Endothelial cell of umbilical vein (primary cell): Measurements from ENCODE around the gene DST. TPM values are rescaled to one million over a fixed set of nuclear protein-coding genes. Genes with fewer than 3 reads are reported as not detected.

ENCODE experiments used
- BruUV-seq: library from RNA; stranded (reverse); fragments of 400-500 nt; replicated peaks from 2 replicates; lab custom pipeline; 2021; lab: Mats Ljungman, UMichigan
- CTCF ChIA-PET: fragments of 300-600, 350-600 bp; sonication (Branson Sonifier 250); formaldehyde crosslinking; loops from one replicate; lab custom pipeline; 2021; ENCODE audit warnings: antibody characterized with exemption, inconsistent platforms; lab: Charles Lee
- POLR2A ChIA-PET: fragments of 300-600, 350-600 bp; sonication (Branson Sonifier 250); formaldehyde crosslinking; loops from one replicate; lab custom pipeline; 2021; ENCODE audit warnings: antibody characterized with exemption, inconsistent platforms; lab: Charles Lee
- DNase-seq: peaks from one replicate; pipeline ENCODE4 v3.0.0-alpha.2; 2011; ENCODE audit warnings: low read depth, low spot score
- FAIRE-seq: peaks from 2 replicates; lab custom pipeline; 2011; peaks lifted over from hg19 to GRCh38; lab: Jason Lieb, UNC
- H2AFZ ChIP-seq: 2 replicates; pipeline ENCODE4 v1.6.0; 2012; ENCODE audit warnings: low read depth, low read length, control low read depth, inconsistent platforms
- H3K27ac ChIP-seq: 2 replicates; pipeline ENCODE4 v1.5.1; 2011; ENCODE audit warnings: low read depth, mild to moderate bottlenecking, control low read depth, low read length, moderate library complexity; ENCODE audit not compliant: insufficient read depth
- H3K27me3 ChIP-seq, 2 experiments: 2 replicates each; pipeline versions ENCODE4 v1.6.0 to v1.6.1; 2011; ENCODE audit warnings: low read length in 2 of 2, mixed read lengths in 1 of 2; ENCODE audit not compliant: control insufficient read depth in 2 of 2, insufficient read depth in 2 of 2
- H3K36me3 ChIP-seq, 2 experiments: 2 replicates in 1 of 2; 3 replicates in 1 of 2; pipeline ENCODE4 v1.5.1; 2011; ENCODE audit warnings: low read length in 2 of 2, mild to moderate bottlenecking in 1 of 2, moderate library complexity in 1 of 2; ENCODE audit not compliant: control insufficient read depth in 2 of 2, insufficient read depth in 2 of 2; ENCODE audit errors: extremely low read depth in 1 of 2
- H3K4me1 ChIP-seq: 3 replicates; pipeline ENCODE4 v1.5.1; 2011; ENCODE audit warnings: mild to moderate bottlenecking, low read length; ENCODE audit not compliant: control insufficient read depth, insufficient read depth; ENCODE audit errors: extremely low read depth
- H3K4me2 ChIP-seq: 2 replicates; pipeline ENCODE4 v1.6.1; 2011; ENCODE audit warnings: low read length, control low read depth, mixed read lengths; ENCODE audit not compliant: insufficient read depth
- H3K4me3 ChIP-seq, 3 experiments: fragments of 200-600 bp in 1 of 3; sonication (generic), shearing (Covaris generic) in 1 of 3; replicated peaks in 1 of 3; 2 replicates each; pipeline ENCODE4 v1.5.1; 2011 to 2016; ENCODE audit warnings: control low read depth in 3 of 3, low read length in 3 of 3, mild to moderate bottlenecking in 2 of 3, inconsistent platforms in 1 of 3, low read depth in 1 of 3, moderate library complexity in 1 of 3; ENCODE audit not compliant: insufficient read depth in 1 of 3
- H3K79me2 ChIP-seq: 2 replicates; pipeline ENCODE4 v1.6.0; 2012; ENCODE audit warnings: low read length, inconsistent platforms; ENCODE audit not compliant: control insufficient read depth, insufficient read depth
- H3K9ac ChIP-seq: replicated peaks from 2 replicates; pipeline ENCODE3; 2011; ENCODE audit warnings: low read length, control low read depth; ENCODE audit not compliant: insufficient read depth; ENCODE audit errors: extremely low read depth
- H3K9me1 ChIP-seq: replicated peaks from 3 replicates; pipeline ENCODE4 v1.6.0; 2011; ENCODE audit warnings: mild to moderate bottlenecking, low read length; ENCODE audit not compliant: control insufficient read depth, insufficient read depth; ENCODE audit errors: extremely low read depth
- H3K9me3 ChIP-seq: replicated peaks from 2 replicates; pipeline ENCODE4 v1.5.1; 2012; ENCODE audit warnings: low read length, inconsistent platforms; ENCODE audit not compliant: control insufficient read depth, insufficient read depth
- H4K20me1 ChIP-seq: replicated peaks from 2 replicates; pipeline ENCODE3; 2011; ENCODE audit warnings: mild to moderate bottlenecking, low read length; ENCODE audit not compliant: control insufficient read depth, insufficient read depth; ENCODE audit errors: extremely low read depth
- CTCF ChIP-seq, 2 donors: IDR thresholded peaks; 1 replicate in 1 of 2; 2 replicates in 1 of 2; pipeline ENCODE4 v1.5.1; 2011; ENCODE audit warnings: low read length in 2 of 2, mild to moderate bottlenecking in 2 of 2, moderate library complexity in 2 of 2, control low read depth in 1 of 2, inconsistent platforms in 1 of 2, low read depth in 1 of 2; ENCODE audit not compliant: insufficient read depth in 1 of 2; ENCODE audit errors: extremely low read depth in 1 of 2
- EZH2 ChIP-seq: IDR thresholded peaks from 2 replicates; pipeline ENCODE4 v1.6.1; 2012; ENCODE audit warnings: borderline replicate concordance, low read depth, mild to moderate bottlenecking, moderate library complexity, low read length, inconsistent platforms; ENCODE audit not compliant: severe bottlenecking
- FOS ChIP-seq: IDR thresholded peaks from 2 replicates; pipeline ENCODE4 v1.6.1; 2011; ENCODE audit warnings: mild to moderate bottlenecking, low read length, moderate library complexity, borderline replicate concordance; ENCODE audit not compliant: insufficient read depth
- GATA2 ChIP-seq: IDR thresholded peaks from 2 replicates; pipeline ENCODE4 v1.7.0; 2011; ENCODE audit warnings: low read depth, mild to moderate bottlenecking, moderate library complexity, mixed read lengths, low read length; ENCODE audit not compliant: insufficient read length, insufficient read depth
- JUN ChIP-seq: IDR thresholded peaks from 2 replicates; pipeline ENCODE4 v1.6.1; 2011; ENCODE audit warnings: borderline replicate concordance, low read depth; ENCODE audit not compliant: insufficient read length, insufficient read depth
- MYC ChIP-seq: IDR thresholded peaks from one replicate; pipeline ENCODE4 v1.6.1; 2011; ENCODE audit warnings: mild to moderate bottlenecking, low read depth, low read length
- POLR2A ChIP-seq: IDR thresholded peaks from 2 replicates; pipeline ENCODE4 v1.6.1; 2012; ENCODE audit warnings: low read depth, mild to moderate bottlenecking, control low read depth, low read length
- POLR2AphosphoS5 ChIP-seq: IDR thresholded peaks from 2 replicates; pipeline ENCODE4 v1.6.1; 2012; ENCODE audit warnings: low read depth, mild to moderate bottlenecking, control low read depth, low read length, moderate library complexity; ENCODE audit not compliant: insufficient read depth
- dilution Hi-C: fragments of 300-500 bp; cut with MboI; formaldehyde crosslinking; loops from one replicate; pipeline ENCODE4 v1.15.0; 2019; ENCODE audit warnings: low sequenced_read_pairs; ENCODE audit not compliant: extremely low pct_ligation_motif_present
- intact Hi-C: fragments of 100-400 bp; cut with micrococcal nuclease; formaldehyde crosslinking; loops from one replicate; pipeline ENCODE4 v1.10.0; 2022
- polyA plus RNA-seq, 4 experiments: library from polyadenylated mRNA; depleted of rRNA in 3 of 4; stranded (reverse) in 3 of 4; unstranded in 1 of 4; fragments of >200 nt; gene quantifications; 2 replicates each; pipeline versions ENCODE4 v1.2.1 to v1.2.3, GENCODE V29; 2011 to 2012; ENCODE audit warnings: missing spikeins in 1 of 4
- total RNA-seq: library from RNA; stranded (reverse); gene quantifications from 2 replicates; pipeline ENCODE4 v1.2.3, GENCODE V29; 2021
- TF ChIP-seq, protein P1 (sequence below): IDR thresholded peaks from 2 replicates; pipeline ENCODE4 v1.6.1; 2011; ENCODE audit not compliant: insufficient read depth, insufficient read length

Gene DST
- total and polyA plus RNA-seq, 2 donors (not counting 3 experiments of a cell fraction or from before 2014, with no cell fraction given): 62.3 to 253 TPM

DNA sequence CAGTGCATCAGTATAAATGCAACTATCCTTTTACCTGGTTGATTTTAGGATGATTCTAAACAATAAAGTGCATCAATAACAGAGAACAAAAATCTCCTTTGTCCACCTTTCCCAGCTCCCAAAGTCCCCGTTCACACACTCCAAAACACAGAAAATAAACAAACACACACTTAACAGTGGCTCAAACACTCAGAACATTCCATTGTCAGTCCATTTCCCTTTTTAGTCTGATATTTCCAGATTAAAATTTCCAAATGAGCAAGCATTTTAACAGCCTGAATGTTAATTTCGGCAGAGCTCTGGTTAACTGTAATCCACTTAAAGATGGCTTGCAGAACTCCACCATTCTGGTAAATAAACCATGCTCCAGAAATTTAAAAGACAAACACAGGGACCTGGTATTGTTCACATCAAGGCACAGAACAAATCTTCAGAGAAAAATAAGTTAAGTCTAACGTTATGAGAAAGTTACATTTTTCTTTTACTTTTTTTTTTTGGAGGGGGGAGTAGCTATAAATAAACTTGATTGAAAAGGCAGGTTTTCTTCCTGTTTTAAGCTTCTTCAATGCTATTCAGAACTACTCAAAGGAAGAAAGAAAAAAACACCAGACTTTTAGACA, 100.8 kb downstream of the DST start:
- dilution Hi-C loops: no loop called here
- Histone ChIP-seq H3K4me2 (peak overlapping the region; percentile 99), H2AFZ (no peak overlapping the region), H3K4me3 (peak overlapping the region; percentile 41 to 84 (median 66)), H4K20me1 (no peaks in the 10 kb centered on the region), H3K27me3 (no peaks in the 10 kb centered on the region), H3K36me3 (no peaks in the 10 kb centered on the region), H3K9me3 (no peaks in the 10 kb centered on the region), H3K9ac (peak overlapping the region; percentile 89), H3K79me2 (peaks cover 41% of the 10 kb centered on the region), H3K4me1 (peaks cover 44% of the 10 kb centered on the region), H3K27ac (peak overlapping the region; percentile 80), H3K9me1 (no peaks in the 10 kb centered on the region)
- CTCF ChIA-PET: interaction anchor here (0.6 to 2.9 kb wide), 19 partner anchors 8 to 233 kb away, joined by 3 to 26 read pairs (median 7); no protein-coding TSS in a partner anchor
- intact Hi-C loops: loop anchor here (1.0 to 2.0 kb wide), 3 partner anchors 15 to 172 kb away; no protein-coding TSS in a partner anchor
- BruUV-seq: no TSS peak
- POLR2A ChIA-PET: interaction anchor here (1.2 to 1.3 kb wide), 2 partner anchors 14 to 40 kb away, joined by 4 to 13 read pairs; no protein-coding TSS in a partner anchor
- FAIRE-seq: peak; percentile 4
- no peak for DNase-seq
- TF ChIP-seq JUN: no peak
- TF ChIP-seq EZH2: no peak
- TF ChIP-seq MYC: no peak
- no peak for TF ChIP-seq POLR2AphosphoS5
- no peak for TF ChIP-seq CTCF (IDR thresholded peaks at IDR 0.05; ENCODE audit: extremely low read depth in 1 of 2, insufficient read depth in 1 of 2, low read depth in 1 of 2, low read length in 2 of 2)
- no peak for TF ChIP-seq POLR2A
- TF ChIP-seq GATA2: no peak
- TF ChIP-seq, protein P1, sequence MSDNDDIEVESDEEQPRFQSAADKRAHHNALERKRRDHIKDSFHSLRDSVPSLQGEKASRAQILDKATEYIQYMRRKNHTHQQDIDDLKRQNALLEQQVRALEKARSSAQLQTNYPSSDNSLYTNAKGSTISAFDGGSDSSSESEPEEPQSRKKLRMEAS: no peak
- TF ChIP-seq FOS: no peak
